Measurements from ENCODE around the gene VWA3A.
A peak's percentile ranks its signal among the peaks of the same experiment; 100 is the strongest.

DNA sequence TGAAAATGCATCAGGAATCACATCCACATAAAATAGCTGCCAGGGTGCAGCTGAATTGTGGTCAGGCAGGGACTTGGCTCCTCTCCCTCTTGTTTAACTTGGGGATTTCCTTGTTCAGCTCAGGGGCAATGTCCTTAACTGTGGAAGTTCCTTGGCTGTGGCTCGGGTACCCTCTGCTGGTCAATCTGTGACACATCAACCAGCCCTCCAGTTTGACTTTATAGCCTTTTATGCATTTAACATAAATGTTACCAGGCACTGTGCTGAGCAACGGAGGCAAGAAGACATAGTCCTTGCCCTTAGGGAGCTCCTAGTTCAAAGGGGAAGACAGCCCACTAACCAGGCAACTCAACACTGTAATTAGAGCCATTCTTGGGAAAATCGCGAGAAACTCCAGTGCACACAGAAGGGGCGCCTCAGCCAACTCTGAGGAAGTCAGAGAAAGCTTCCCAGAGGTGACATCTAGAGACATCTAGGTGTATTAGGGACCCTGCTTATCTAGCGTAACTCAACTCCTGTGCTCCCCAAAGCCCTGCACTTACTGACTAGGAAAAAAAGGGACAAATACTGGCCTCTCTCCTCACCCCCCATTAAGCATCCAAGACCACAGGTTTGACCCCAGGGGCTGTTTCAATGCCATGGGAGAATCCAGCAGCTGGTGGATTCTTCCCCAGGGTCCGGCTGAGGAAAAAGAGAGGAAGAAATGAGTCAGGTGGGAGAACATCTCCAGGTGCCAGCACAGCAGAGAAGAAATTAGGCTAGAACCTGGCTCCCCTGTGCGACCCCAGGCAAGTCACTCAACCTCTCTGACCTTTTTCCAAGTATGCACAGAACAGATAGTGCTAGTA, 96.5 kb downstream of the VWA3A start:
- TF ChIP-seq RCOR1 (IDR thresholded peaks at IDR 0.05; ENCODE audit: insufficient replicate concordance, low read length) (no peak), CTCF (conservative IDR thresholded peaks at IDR 0.05; ENCODE audit: low read depth, low read length) (peak; percentile 98), POLR2A (IDR thresholded peaks at IDR 0.05; ENCODE audit: low read depth, low read length) (0 out of 2 replicates have a peak, but pooled peaks have one; percentile 42)

All from IMR-90 (cell line).